Nephron progenitor cell (in vitro differentiated cells): ENCODE data around the gene GSTM4.

Experiments
- DNase-seq: peaks from one replicate; pipeline ENCODE4 v3.0.0; 2021
- H3K27ac Mint-ChIP-seq: 2 replicates; pipeline ENCODE4 v1.8.0; 2021; ENCODE audit warnings: mild to moderate bottlenecking, moderate library complexity, mixed read lengths
- H3K27me3 Mint-ChIP-seq: 2 replicates; pipeline ENCODE4 v1.8.0; 2021; ENCODE audit warnings: mild to moderate bottlenecking, low read depth, mixed read lengths; ENCODE audit not compliant: poor library complexity
- H3K36me3 Mint-ChIP-seq: 2 replicates; pipeline ENCODE4 v1.8.0; 2021; ENCODE audit warnings: low read depth, mixed read lengths
- H3K4me1 Mint-ChIP-seq: 2 replicates; pipeline ENCODE4 v1.8.0; 2021; ENCODE audit warnings: mixed read lengths
- H3K4me3 Mint-ChIP-seq: 2 replicates; pipeline ENCODE4 v1.8.0; 2021; ENCODE audit warnings: mild to moderate bottlenecking, moderate library complexity, mixed read lengths
- H3K9me3 Mint-ChIP-seq: 2 replicates; pipeline ENCODE4 v1.8.0; 2021; ENCODE audit warnings: mild to moderate bottlenecking, moderate library complexity, mixed read lengths
- TF ChIP-seq, protein P1 (sequence below): fragments of 200-600 bp; sonication (generic); IDR thresholded peaks from 2 replicates; pipeline ENCODE4 v1.5.0; 2021; ENCODE audit warnings: antibody characterized with exemption

The GSTM4 gene

DNA sequence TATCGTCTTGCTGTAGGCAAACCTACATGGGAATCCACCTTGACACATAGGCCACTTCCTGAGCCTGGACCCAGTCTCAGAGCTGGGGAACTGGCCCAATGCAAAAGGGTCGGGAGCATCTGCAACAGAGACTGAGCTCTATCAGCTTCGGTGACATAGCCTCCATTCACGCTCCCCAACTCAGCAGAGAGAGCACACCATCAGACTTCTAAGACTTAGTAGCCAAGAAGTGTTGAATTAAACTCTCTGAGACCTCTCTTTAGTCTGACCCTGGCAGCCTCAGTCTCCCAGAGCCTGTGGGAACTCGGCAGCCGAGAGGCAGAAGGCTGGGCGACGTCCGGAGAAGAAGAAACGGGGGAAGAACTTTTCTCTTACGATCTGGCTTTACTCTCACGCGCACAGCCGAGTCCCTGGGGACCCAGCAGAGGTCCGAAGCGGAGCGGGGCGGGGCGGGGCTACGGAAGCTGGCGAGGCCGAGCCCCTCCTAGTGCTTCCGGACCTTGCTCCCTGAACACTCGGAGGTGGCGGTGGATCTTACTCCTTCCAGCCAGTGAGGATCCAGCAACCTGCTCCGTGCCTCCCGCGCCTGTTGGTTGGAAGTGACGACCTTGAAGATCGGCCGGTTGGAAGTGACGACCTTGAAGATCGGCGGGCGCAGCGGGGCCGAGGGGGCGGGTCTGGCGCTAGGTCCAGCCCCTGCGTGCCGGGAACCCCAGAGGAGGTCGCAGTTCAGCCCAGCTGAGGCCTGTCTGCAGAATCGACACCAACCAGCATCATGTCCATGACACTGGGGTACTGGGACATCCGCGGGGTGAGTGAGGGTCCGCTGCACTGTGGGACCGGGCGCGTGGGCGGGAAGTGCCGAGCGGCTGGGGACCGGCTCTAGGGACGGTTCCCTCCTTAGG, at the start of gene GSTM4:
GSTM4 (plus strand) TSS at position 485 of the 905 bp plus-strand sequence; CDS start at position 776, 291 bp downstream.
- Mint-ChIP-seq H3K27me3 (peaks cover 41% of the 10 kb centered on the region), H3K4me1 (peaks cover 73% of the 10 kb centered on the region), H3K36me3 (peaks cover 4% of the 10 kb centered on the region), H3K4me3 (peak within 1 kb of the TSS; percentile 91), H3K9me3 (no peaks in the 10 kb centered on the region), H3K27ac (no peak within 1 kb of the TSS)
- DNase-seq, result peak; percentile 91
- TF ChIP-seq, protein P1, sequence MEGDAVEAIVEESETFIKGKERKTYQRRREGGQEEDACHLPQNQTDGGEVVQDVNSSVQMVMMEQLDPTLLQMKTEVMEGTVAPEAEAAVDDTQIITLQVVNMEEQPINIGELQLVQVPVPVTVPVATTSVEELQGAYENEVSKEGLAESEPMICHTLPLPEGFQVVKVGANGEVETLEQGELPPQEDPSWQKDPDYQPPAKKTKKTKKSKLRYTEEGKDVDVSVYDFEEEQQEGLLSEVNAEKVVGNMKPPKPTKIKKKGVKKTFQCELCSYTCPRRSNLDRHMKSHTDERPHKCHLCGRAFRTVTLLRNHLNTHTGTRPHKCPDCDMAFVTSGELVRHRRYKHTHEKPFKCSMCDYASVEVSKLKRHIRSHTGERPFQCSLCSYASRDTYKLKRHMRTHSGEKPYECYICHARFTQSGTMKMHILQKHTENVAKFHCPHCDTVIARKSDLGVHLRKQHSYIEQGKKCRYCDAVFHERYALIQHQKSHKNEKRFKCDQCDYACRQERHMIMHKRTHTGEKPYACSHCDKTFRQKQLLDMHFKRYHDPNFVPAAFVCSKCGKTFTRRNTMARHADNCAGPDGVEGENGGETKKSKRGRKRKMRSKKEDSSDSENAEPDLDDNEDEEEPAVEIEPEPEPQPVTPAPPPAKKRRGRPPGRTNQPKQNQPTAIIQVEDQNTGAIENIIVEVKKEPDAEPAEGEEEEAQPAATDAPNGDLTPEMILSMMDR, result no peak

GRCh38 chr1:109609881-109610280, 46.0 kb upstream of the GSTM4 start:
- Mint-ChIP-seq H3K27ac (no peak overlapping the region), H3K4me3 (no peak overlapping the region), H3K36me3 (no peaks in the 10 kb centered on the region), H3K27me3 (peaks cover 14% of the 10 kb centered on the region), H3K9me3 (no peaks in the 10 kb centered on the region), H3K4me1 (peaks cover 34% of the 10 kb centered on the region)
- no peak for DNase-seq
- TF ChIP-seq, protein P1, result no peak

DNA sequence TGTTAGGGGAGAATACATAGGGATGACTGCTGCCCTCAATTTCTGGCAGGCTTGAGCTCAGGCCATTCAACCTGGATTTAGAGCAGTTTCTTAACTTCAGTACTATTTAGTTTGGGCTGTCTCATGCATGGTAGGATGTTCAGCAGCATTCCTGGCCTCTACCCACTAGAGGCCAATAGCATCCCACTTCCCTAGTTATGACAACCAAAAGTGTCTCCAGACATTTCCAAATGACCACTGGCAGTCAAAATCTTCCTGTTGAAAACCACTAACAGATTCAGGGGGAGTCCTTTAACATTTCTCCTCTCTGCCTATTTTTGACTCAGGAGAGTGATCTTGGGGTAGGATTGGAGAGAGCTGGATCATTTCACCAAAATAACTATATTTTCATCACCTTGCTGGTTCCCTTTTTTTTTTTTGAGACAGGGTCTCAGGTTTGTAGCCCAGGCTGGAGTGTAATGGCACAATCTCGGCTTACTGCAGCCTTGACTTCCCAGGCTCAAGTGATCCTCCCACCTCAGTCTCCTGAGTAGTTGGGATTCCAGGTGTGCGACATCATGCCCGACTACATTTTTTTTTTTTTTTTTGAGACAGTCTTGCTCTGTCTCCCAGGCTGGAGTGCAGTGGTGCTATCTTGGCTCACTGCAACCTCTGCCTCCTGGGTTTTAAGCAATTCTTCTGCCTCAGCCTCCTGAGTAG, 45.1 kb upstream of the GSTM4 start:
- Mint-ChIP-seq H3K27me3 (peaks cover 14% of the 10 kb centered on the region), H3K36me3 (no peaks in the 10 kb centered on the region), H3K4me3 (no peak overlapping the region), H3K4me1 (peaks cover 38% of the 10 kb centered on the region), H3K27ac (no peak overlapping the region), H3K9me3 (no peaks in the 10 kb centered on the region)
- TF ChIP-seq, protein P1, result no peak
- DNase-seq, result no peak

DNA sequence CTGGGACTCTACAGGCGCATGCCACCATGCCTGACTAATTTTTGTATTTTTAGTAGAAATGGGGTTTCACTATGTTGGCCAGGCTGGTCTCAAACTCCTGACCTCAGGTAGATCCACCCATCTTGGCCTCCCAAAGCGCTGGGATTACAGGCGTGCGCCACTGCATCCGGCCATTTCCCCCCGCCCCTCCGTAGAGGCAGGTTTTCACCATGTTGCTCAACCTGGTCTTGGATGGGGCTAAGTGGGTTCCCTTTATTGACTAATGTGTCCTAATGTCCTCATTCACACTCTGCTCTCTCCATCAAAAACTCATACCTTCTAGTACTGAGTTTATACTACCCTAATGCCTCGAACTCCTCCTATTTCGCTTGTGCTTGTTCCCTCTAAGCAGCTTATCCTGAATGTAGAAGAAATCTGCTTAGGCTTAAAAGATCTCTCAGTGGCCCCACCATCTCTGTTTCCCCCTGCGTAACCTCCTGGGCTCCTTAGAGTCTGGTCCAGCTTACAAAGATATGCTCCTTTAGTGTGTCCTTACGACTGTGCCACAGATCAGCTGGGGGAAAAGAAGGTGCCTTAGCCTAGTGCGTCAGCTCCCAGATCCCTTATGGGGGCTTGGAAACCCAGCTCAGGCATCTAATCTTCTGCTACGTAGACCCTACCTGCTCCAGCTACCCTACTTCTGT, 44.5 kb upstream of the GSTM4 start:
- no peaks in the 10 kb centered on the region for H3K36me3 Mint-ChIP-seq
- peaks cover 14% of the 10 kb centered on the region for H3K27me3 Mint-ChIP-seq
- peak overlapping the region; percentile 60 for H3K27ac Mint-ChIP-seq
- peaks cover 45% of the 10 kb centered on the region for H3K4me1 Mint-ChIP-seq
- DNase-seq, result no peak
- no peak overlapping the region for H3K4me3 Mint-ChIP-seq
- TF ChIP-seq, protein P1, result no peak
- H3K9me3 Mint-ChIP-seq, result no peaks in the 10 kb centered on the region

- Mint-ChIP-seq H3K9me3 (no peaks in the 10 kb centered on the region), H3K27ac (no peak overlapping the region)
- DNase-seq, result no peak
These were observed 42.3 kb upstream of the GSTM4 start for GRCh38 chr1:109613361-109614147.

More at GRCh38 chr1:109613361-109614147, 42.3 kb upstream of the GSTM4 start:
- TF ChIP-seq, protein P1, result no peak
- H3K36me3 Mint-ChIP-seq, result no peaks in the 10 kb centered on the region
- peaks cover 14% of the 10 kb centered on the region for H3K27me3 Mint-ChIP-seq
- H3K4me3 Mint-ChIP-seq, result no peak overlapping the region
- H3K4me1 Mint-ChIP-seq, result peaks cover 61% of the 10 kb centered on the region
